ENCODE results near the gene BCAS3. TPM values are rescaled to one million over a fixed set of nuclear protein-coding genes. Genes with fewer than 3 reads are reported as not detected.

BCAS3 gene
- total and polyA plus RNA-seq, 4 experiments from 2014 or later: 27.0 to 45.2 (median 41.2) TPM

DNA sequence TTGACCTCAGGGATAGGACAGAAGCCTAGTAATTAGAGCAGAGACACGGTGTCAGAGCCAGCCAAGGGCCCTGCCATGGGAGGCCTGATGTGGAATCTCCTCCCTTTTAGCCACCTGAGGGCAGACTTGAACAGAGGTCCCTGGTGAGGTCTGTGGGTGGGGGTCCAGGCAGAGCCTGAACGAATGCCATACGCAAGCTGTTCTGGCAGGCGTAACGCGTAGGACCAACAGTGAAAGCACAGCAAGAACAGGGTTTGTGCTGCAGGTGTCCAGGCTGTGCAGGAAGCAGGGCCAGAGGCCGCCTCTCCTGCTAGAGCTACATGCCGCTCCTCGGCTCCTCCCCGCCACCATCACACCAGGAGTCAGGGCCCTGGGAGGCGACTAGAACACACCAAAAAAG, 640.1 kb downstream of the BCAS3 start:
- no peaks in the 10 kb centered on the region for H3K36me3 ChIP-seq (ENCODE audit: insufficient read depth, low read length)
- Mint-ChIP-seq H3K36me3 (peaks cover 0 to 4% of the 10 kb centered on the region in 2 donors), H3K27me3 (peaks cover 0 to 1% of the 10 kb centered on the region in 2 donors), H3K27ac (no peak overlapping the region), H3K9me3 (no peaks in the 10 kb centered on the region), H3K4me1 (no peaks in the 10 kb centered on the region), H3K4me3 (no peak overlapping the region)
- no peak overlapping the region for H3K4me3 ChIP-seq (ENCODE audit: low read length in 2 of 2)
- ChIA-PET CTCF (ENCODE audit: partially characterized antibody) (no interaction called here), POLR2A (ENCODE audit: partially characterized antibody) (no interaction called here)
- H3K4me1 ChIP-seq (ENCODE audit: insufficient read depth, low read length): no peaks in the 10 kb centered on the region
- intact Hi-C loops (cut with micrococcal nuclease): no loop called here
- H3K9me3 ChIP-seq (ENCODE audit: control insufficient read depth in 1 of 2, low read length in 2 of 2): no peaks in the 10 kb centered on the region
- H3K27ac ChIP-seq (ENCODE audit: low read depth, low read length): no peak overlapping the region
- DNase-seq: no peak
- H3K27me3 ChIP-seq (ENCODE audit: insufficient read depth, low read length): no peaks in the 10 kb centered on the region

- H3K27ac ChIP-seq (ENCODE audit: low read depth, low read length): no peak overlapping the region
- no peaks in the 10 kb centered on the region for H3K36me3 ChIP-seq (ENCODE audit: insufficient read depth, low read length)
- peaks cover 0 to 9% of the 10 kb centered on the region in 2 donors for H3K36me3 Mint-ChIP-seq
- no peaks in the 10 kb centered on the region for H3K4me1 ChIP-seq (ENCODE audit: insufficient read depth, low read length)
- H3K27ac Mint-ChIP-seq: no peak overlapping the region
- ChIA-PET POLR2A (ENCODE audit: partially characterized antibody) (no interaction called here), CTCF (ENCODE audit: partially characterized antibody) (interaction anchor here (1.5 kb wide), 1 partner anchor 598 kb away, joined by 3 read pairs; no protein-coding TSS in a partner anchor)
- H3K9me3 ChIP-seq (ENCODE audit: control insufficient read depth in 1 of 2, low read length in 2 of 2): no peaks in the 10 kb centered on the region
- no peak overlapping the region for H3K4me3 Mint-ChIP-seq
- no peak overlapping the region for H3K4me3 ChIP-seq (ENCODE audit: low read length in 2 of 2)
- H3K9me3 Mint-ChIP-seq: no peaks in the 10 kb centered on the region
- no peaks in the 10 kb centered on the region for H3K4me1 Mint-ChIP-seq
- peaks cover 0 to 1% of the 10 kb centered on the region in 2 donors for H3K27me3 Mint-ChIP-seq
- intact Hi-C loops (cut with micrococcal nuclease): no loop called here
- no peaks in the 10 kb centered on the region for H3K27me3 ChIP-seq (ENCODE audit: insufficient read depth, low read length)
- no peak for DNase-seq
These were observed 641.0 kb downstream of the BCAS3 start for GRCh38 chr17:61318684-61319098.

DNA sequence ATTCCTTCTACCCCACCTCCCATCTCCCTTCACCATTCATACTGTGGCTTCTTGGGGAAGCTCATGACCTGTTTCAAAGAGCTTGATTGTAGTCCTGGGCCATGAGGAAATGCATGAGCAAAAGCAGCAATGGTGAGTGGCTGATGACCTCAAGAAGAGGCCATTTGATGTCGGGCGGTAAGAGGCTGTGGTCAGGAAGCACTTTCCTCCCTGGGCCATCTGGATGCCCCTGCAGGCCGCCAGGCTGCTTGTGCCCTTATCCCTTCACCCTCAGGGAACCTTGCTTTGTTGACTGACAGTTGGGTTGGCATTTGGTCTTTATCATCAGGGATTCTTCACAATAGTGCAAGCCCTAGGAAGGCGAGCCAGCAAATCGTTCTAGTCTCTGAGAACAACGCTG, 643.7 kb downstream of the BCAS3 start:
- peaks cover 0 to 1% of the 10 kb centered on the region in 2 donors for H3K27me3 Mint-ChIP-seq
- peaks cover 0 to 6% of the 10 kb centered on the region in 2 donors for H3K36me3 Mint-ChIP-seq
- H3K27ac Mint-ChIP-seq: no peak overlapping the region
- no peaks in the 10 kb centered on the region for H3K4me1 Mint-ChIP-seq
- no peak for DNase-seq
- Histone ChIP-seq H3K4me3 (ENCODE audit: low read length in 2 of 2) (no peak overlapping the region), H3K36me3 (ENCODE audit: insufficient read depth, low read length) (no peaks in the 10 kb centered on the region), H3K4me1 (ENCODE audit: insufficient read depth, low read length) (no peaks in the 10 kb centered on the region), H3K27me3 (ENCODE audit: insufficient read depth, low read length) (no peaks in the 10 kb centered on the region), H3K9me3 (ENCODE audit: control insufficient read depth in 1 of 2, low read length in 2 of 2) (no peaks in the 10 kb centered on the region), H3K27ac (ENCODE audit: low read depth, low read length) (no peak overlapping the region)
- intact Hi-C loops (cut with micrococcal nuclease): no loop called here
- CTCF ChIA-PET (ENCODE audit: partially characterized antibody): no interaction called here
- no peak overlapping the region for H3K4me3 Mint-ChIP-seq
- POLR2A ChIA-PET (ENCODE audit: partially characterized antibody): no interaction called here
- H3K9me3 Mint-ChIP-seq: no peaks in the 10 kb centered on the region

DNA sequence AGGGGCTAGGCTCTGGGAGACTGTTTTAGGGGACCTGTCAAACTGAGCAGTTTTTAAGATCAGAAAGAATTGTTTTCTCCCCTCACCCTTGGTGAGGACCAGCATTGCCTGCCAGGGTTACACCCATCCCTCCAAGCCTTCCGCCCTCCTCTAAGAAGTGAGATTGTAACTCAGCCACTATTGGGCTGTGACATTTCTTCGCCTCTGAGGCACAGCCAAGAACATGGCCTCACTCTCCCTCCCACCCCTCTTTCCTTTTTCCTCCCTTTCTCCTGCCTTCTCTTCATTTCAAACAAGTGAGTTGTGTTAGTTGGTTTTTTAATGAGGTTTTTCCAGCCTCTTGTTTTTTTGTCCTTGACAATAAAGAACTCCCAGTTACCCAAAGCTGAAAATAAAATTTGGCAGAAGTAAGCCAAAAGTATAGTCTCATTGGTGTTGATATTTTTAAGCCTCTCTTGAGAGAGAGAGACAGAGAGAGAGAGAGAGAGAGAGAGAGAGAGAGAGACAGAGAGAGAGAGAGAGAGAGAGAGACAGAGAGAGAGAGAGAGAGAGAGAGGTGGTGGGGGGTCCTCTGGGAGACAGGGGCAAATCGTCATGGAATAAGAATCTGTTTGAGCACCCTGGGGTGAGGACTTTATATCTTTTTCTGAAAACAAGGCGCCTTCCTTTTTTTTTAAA, 644.8 kb downstream of the BCAS3 start:
- no peaks in the 10 kb centered on the region for H3K36me3 ChIP-seq (ENCODE audit: insufficient read depth, low read length)

DNA sequence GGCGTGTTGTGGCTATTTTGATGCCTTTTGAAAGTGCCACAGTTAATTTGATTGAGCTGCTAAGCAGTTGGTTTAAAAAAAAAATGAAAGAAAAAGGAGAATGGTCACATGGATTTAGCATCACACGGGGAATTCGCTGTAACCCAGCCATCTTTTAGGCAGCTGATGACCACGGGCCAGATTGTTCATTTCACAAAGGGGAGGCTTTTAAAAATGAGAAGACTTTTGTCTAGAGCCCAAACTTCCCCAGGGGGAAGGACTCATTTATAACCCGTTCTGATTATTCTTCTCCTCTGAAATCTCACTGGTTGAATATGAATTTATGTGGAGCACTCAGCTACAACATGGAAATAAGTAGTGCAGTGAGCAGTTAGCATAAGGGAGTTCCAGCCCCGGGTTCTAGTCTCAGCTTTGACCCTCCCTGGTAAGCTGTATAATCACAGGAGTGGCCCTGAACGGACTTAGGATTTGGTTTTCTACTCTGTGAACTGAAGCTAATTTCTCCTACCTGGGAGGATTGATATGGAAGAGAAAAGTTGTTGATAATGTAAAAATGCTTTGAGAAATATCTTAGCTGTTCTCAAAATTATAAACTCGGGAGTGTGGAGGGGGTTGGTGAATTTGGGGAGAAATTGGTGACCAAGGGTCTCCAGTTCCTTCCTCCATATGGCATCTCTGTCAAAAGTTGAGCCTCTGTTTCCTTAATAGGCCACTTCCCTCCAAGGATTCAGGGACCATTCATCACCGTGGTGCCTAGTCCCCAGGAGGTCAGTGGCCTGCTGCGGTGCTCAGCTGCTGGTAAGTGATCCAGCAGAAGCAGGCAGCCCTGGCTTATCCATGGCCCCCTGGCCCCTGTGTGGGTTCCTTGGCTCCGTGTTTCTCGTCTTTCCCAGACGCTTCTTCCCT, 645.6 kb downstream of the BCAS3 start:
- no peaks in the 10 kb centered on the region for H3K4me1 Mint-ChIP-seq
- CTCF ChIA-PET (ENCODE audit: partially characterized antibody): interaction anchor here (0.7 kb wide), 1 partner anchor 10 kb away, joined by 3 read pairs; no protein-coding TSS in a partner anchor
- Histone ChIP-seq H3K27me3 (ENCODE audit: insufficient read depth, low read length) (no peaks in the 10 kb centered on the region), H3K9me3 (ENCODE audit: control insufficient read depth in 1 of 2, low read length in 2 of 2) (no peaks in the 10 kb centered on the region), H3K4me3 (ENCODE audit: low read length in 2 of 2) (no peak overlapping the region), H3K36me3 (ENCODE audit: insufficient read depth, low read length) (no peaks in the 10 kb centered on the region), H3K4me1 (ENCODE audit: insufficient read depth, low read length) (no peaks in the 10 kb centered on the region), H3K27ac (ENCODE audit: low read depth, low read length) (no peak overlapping the region)
- intact Hi-C loops (cut with micrococcal nuclease): no loop called here
- no peak overlapping the region for H3K4me3 Mint-ChIP-seq
- peaks cover 0 to 6% of the 10 kb centered on the region in 2 donors for H3K36me3 Mint-ChIP-seq
- DNase-seq: no peak
- POLR2A ChIA-PET (ENCODE audit: partially characterized antibody): no interaction called here
- H3K27me3 Mint-ChIP-seq: peaks cover 0 to 1% of the 10 kb centered on the region in 2 donors
- H3K9me3 Mint-ChIP-seq: no peaks in the 10 kb centered on the region
- H3K27ac Mint-ChIP-seq: peak overlapping the region in 1 of 7 donors; percentile 41

More for the DNA sequence above, 644.8 kb downstream of the BCAS3 start:
- no peaks in the 10 kb centered on the region for H3K9me3 Mint-ChIP-seq
- Histone ChIP-seq H3K4me3 (ENCODE audit: low read length in 2 of 2) (no peak overlapping the region), H3K27ac (ENCODE audit: low read depth, low read length) (no peak overlapping the region), H3K9me3 (ENCODE audit: control insufficient read depth in 1 of 2, low read length in 2 of 2) (no peaks in the 10 kb centered on the region), H3K4me1 (ENCODE audit: insufficient read depth, low read length) (no peaks in the 10 kb centered on the region), H3K27me3 (ENCODE audit: insufficient read depth, low read length) (no peaks in the 10 kb centered on the region)
- peaks cover 0 to 6% of the 10 kb centered on the region in 2 donors for H3K36me3 Mint-ChIP-seq
- H3K4me1 Mint-ChIP-seq: no peaks in the 10 kb centered on the region
- CTCF ChIA-PET (ENCODE audit: partially characterized antibody): interaction anchor here (0.7 kb wide), 1 partner anchor 9 kb away, joined by 3 read pairs; no protein-coding TSS in a partner anchor
- no peak for DNase-seq
- peak overlapping the region in 1 of 7 donors; percentile 30 for H3K27ac Mint-ChIP-seq
- no peak overlapping the region for H3K4me3 Mint-ChIP-seq
- POLR2A ChIA-PET (ENCODE audit: partially characterized antibody): interaction anchor here (0.6 kb wide), 1 partner anchor 8 kb away, joined by 3 read pairs; no protein-coding TSS in a partner anchor
- H3K27me3 Mint-ChIP-seq: peaks cover 0 to 1% of the 10 kb centered on the region in 2 donors
- intact Hi-C loops (cut with micrococcal nuclease): no loop called here

DNA sequence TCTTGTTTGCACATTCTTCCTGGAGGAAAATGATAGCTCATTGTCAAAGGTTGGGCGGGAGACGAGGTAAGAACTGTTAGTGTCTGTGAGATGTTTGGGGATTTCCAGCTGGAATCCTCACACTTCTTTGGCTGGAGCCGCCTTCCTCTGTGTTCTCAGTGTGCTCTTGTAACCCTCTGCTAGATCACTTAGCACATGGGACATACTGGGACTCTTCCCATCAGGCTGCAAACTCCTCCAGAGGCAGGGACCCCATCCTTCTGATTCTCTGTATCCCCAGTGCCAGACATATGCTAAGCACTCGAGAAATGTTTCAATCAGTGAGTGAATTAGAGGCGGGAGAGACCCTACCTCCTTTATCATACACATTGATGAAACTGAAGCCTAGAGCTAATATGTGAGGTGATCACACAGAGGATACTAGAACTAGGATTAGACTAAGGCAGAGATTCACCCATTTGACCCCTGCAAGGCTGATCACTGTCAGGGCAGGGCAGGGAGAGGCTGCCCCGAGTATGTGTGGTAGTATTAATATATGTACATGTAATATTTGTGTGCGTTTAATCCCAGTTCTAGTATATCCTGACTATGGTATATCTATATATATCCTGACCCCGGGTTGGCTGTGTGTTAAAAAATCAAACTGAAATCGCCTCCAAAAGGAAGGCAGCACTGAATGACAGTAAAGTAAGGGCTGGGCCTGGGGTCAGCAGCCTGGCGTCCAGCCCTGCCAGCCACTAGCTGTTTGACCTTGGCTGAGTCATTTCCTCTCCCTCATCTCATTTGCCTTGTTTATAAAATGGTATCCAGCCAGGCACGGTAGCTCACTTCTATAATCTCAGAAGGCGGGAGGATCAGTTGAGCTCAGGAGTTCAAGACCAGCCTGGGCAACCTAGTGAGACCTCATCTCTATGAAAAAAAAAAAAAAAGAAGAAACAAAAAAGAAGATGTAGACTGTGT, 646.5 kb downstream of the BCAS3 start:
- Histone ChIP-seq H3K27ac (ENCODE audit: low read depth, low read length) (no peak overlapping the region), H3K4me3 (ENCODE audit: low read length in 2 of 2) (no peak overlapping the region), H3K36me3 (ENCODE audit: insufficient read depth, low read length) (no peaks in the 10 kb centered on the region), H3K27me3 (ENCODE audit: insufficient read depth, low read length) (no peaks in the 10 kb centered on the region), H3K9me3 (ENCODE audit: control insufficient read depth in 1 of 2, low read length in 2 of 2) (no peaks in the 10 kb centered on the region), H3K4me1 (ENCODE audit: insufficient read depth, low read length) (no peaks in the 10 kb centered on the region)
- POLR2A ChIA-PET (ENCODE audit: partially characterized antibody): no interaction called here
- Mint-ChIP-seq H3K4me3 (no peak overlapping the region), H3K27ac (peak overlapping the region in 1 of 7 donors; percentile 13), H3K27me3 (peaks cover 0 to 1% of the 10 kb centered on the region in 2 donors), H3K4me1 (no peaks in the 10 kb centered on the region), H3K9me3 (no peaks in the 10 kb centered on the region), H3K36me3 (peaks cover 0 to 6% of the 10 kb centered on the region in 2 donors)
- CTCF ChIA-PET (ENCODE audit: partially characterized antibody): no interaction called here
- intact Hi-C loops (cut with micrococcal nuclease): no loop called here
- DNase-seq: no peak
